K562 (cell line): Measurements from ENCODE around the gene DRD3. TPM values are rescaled to one million over a fixed set of nuclear protein-coding genes. Genes with fewer than 3 reads are reported as not detected.

ENCODE experiments used
- ATAC-seq: fragments of 200-7000 bp; cut with Tn5 transposase; 3 replicates; pipeline ENCODE4 v1.9.1; 2020; ENCODE audit warnings: moderate library complexity
- BruUV-seq: library from RNA; stranded (reverse); fragments of 400-500 nt; replicated peaks from 2 replicates; lab custom pipeline; 2021; lab: Mats Ljungman, UMichigan
- CTCF ChIA-PET: fragments of 300-600 bp; formaldehyde crosslinking; extraction: SDS; loops from one replicate; lab custom pipeline; 2021; ENCODE audit warnings: low intra/inter-chr PET ratio; lab: Yijun Ruan, JAX
- POLR2A ChIA-PET: fragments of 300-600, 350-650 bp; sonication (Branson Sonifier 250); formaldehyde crosslinking; extraction: SDS; loops from one replicate; lab custom pipeline; 2021; ENCODE audit warnings: antibody characterized with exemption, inconsistent platforms; lab: Yijun Ruan, JAX
- DNase-seq, 4 experiments: peaks; one replicate each; pipeline versions ENCODE4 v3.0.0 to v3.0.0-alpha.2; 2011 to 2018; ENCODE audit warnings: low spot score in 3 of 4, mixed read lengths in 3 of 4; ENCODE audit errors: extremely low read depth in 1 of 4
- FAIRE-seq: peaks from 2 replicates; lab custom pipeline; 2011; peaks lifted over from hg19 to GRCh38; lab: Jason Lieb, UNC
- H2AFZ ChIP-seq: 2 replicates; pipeline ENCODE4 v1.6.0; 2011; ENCODE audit warnings: low read depth, low read length, control low read depth, inconsistent platforms
- H3K27ac ChIP-seq: fragments of 200-600 bp; 3 replicates; pipeline ENCODE4 v1.8.0; 2011; ENCODE audit warnings: low read depth, mild to moderate bottlenecking, control low read depth, inconsistent platforms, low read length, moderate library complexity, mixed read lengths; ENCODE audit errors: extremely low read depth
- H3K27me3 ChIP-seq, 2 experiments: fragments of 300-600 bp in 1 of 2; 2 replicates in 1 of 2; 3 replicates in 1 of 2; pipeline versions ENCODE4 v1.6.0 to v1.8.0; 2011; ENCODE audit warnings: inconsistent platforms in 2 of 2, low read length in 2 of 2, mild to moderate bottlenecking in 1 of 2, mixed read lengths in 1 of 2, moderate library complexity in 1 of 2; ENCODE audit not compliant: control insufficient read depth in 2 of 2, insufficient read depth in 2 of 2
- H3K36me3 ChIP-seq: fragments of 300-600 bp; 3 replicates; pipeline ENCODE4 v1.8.0; 2011; ENCODE audit warnings: mild to moderate bottlenecking, low read length, inconsistent platforms; ENCODE audit not compliant: control insufficient read depth, insufficient read depth
- H3K4me1 ChIP-seq, 2 experiments: fragments of 200-600 bp in 1 of 2; replicated peaks in 1 of 2; 2 replicates in 1 of 2; 3 replicates in 1 of 2; pipeline versions ENCODE4 v1.5.1 to v1.8.0; 2011; ENCODE audit warnings: inconsistent platforms in 2 of 2, low read length in 2 of 2, mild to moderate bottlenecking in 1 of 2, mixed read lengths in 1 of 2, moderate library complexity in 1 of 2; ENCODE audit not compliant: control insufficient read depth in 2 of 2, insufficient read depth in 2 of 2
- H3K4me2 ChIP-seq: 2 replicates; pipeline ENCODE4 v1.6.1; 2011; ENCODE audit warnings: low read length, control low read depth, inconsistent platforms, mixed read lengths; ENCODE audit not compliant: insufficient read depth
- H3K4me3 ChIP-seq: fragments of 200-600 bp; sonication (generic), shearing (Covaris generic); 2 replicates; pipeline ENCODE4 v1.5.1; 2016; ENCODE audit warnings: control low read depth, inconsistent platforms
- H3K79me2 ChIP-seq: fragments of 200-600 bp; 3 replicates; pipeline ENCODE4 v1.8.0; 2011; ENCODE audit warnings: low read length, inconsistent platforms; ENCODE audit not compliant: control insufficient read depth, insufficient read depth
- H3K9ac ChIP-seq, 2 experiments: 2 replicates each; pipeline versions ENCODE4 v1.6.0 to v1.6.1; 2011; ENCODE audit warnings: low read depth in 2 of 2, low read length in 2 of 2, control low read depth in 1 of 2, inconsistent platforms in 1 of 2, mild to moderate bottlenecking in 1 of 2, mixed read lengths in 1 of 2; ENCODE audit not compliant: insufficient read depth in 1 of 2
- H3K9me1 ChIP-seq: one replicate; pipeline ENCODE4 v1.6.0; 2011; ENCODE audit warnings: inconsistent platforms, mild to moderate bottlenecking, low read length, moderate library complexity; ENCODE audit not compliant: control insufficient read depth, insufficient read depth
- H3K9me3 ChIP-seq: replicated peaks from 2 replicates; pipeline ENCODE4 v1.5.1; 2011; ENCODE audit warnings: low read depth, low read length, inconsistent platforms; ENCODE audit not compliant: control insufficient read depth, insufficient read depth
- H4K20me1 ChIP-seq: replicated peaks from 2 replicates; pipeline ENCODE4 v1.6.1; 2011; ENCODE audit warnings: low read length, inconsistent platforms, mixed read lengths; ENCODE audit not compliant: control insufficient read depth, insufficient read depth
- BHLHE40 ChIP-seq: IDR thresholded peaks from 2 replicates; pipeline ENCODE4 v1.6.1; 2011; ENCODE audit warnings: low read length, improper control_type of control experiment
- HDAC8 ChIP-seq: fragments of 450-650 bp; IDR thresholded peaks from 2 replicates; pipeline ENCODE4 v1.6.1; 2016; ENCODE audit warnings: mild to moderate bottlenecking, missing genetic modification characterization, moderate library complexity, missing compliant biosample characterization
- HNRNPH1 ChIP-seq: fragments of 200-400 bp; formaldehyde crosslinking; optimal IDR thresholded peaks from 2 replicates; pipeline ENCODE3; 2017; ENCODE audit warnings: low read depth, mild to moderate bottlenecking, low read length, moderate library complexity
- MAFG ChIP-seq: fragments of 450-650 bp; conservative IDR thresholded peaks from 2 replicates; pipeline ENCODE4 v1.6.1; 2016; ENCODE audit warnings: missing genetic modification characterization, missing compliant biosample characterization
- NFXL1 ChIP-seq: fragments of 450-650 bp; formaldehyde crosslinking; IDR thresholded peaks from 2 replicates; pipeline ENCODE4 v1.4.0; 2021; ENCODE audit warnings: mild to moderate bottlenecking
- RHOXF2B ChIP-seq: fragments of 250-450 bp; sonication (Bioruptor Pico); conservative IDR thresholded peaks from 2 replicates; pipeline ENCODE4 v1.5.1; 2021
- SMAD3 ChIP-seq: fragments of 450-650 bp; formaldehyde crosslinking; conservative IDR thresholded peaks from 2 replicates; pipeline ENCODE4 v1.4.0; 2020; ENCODE audit warnings: mild to moderate bottlenecking
- ZNF174 ChIP-seq: fragments of 250-450 bp; sonication (Bioruptor Pico); IDR thresholded peaks from 2 replicates; pipeline ENCODE4 v1.4.0; 2020; ENCODE audit warnings: mild to moderate bottlenecking
- ZNF57 ChIP-seq: fragments of 450-650 bp; formaldehyde crosslinking; IDR thresholded peaks from 2 replicates; pipeline ENCODE4 v1.4.0; 2020; ENCODE audit warnings: mild to moderate bottlenecking, moderate library complexity
- WGBS: fragments of 100-300 bp; shearing (Covaris generic); methylation state at CpG from one replicate; pipeline ENCODE4 v1.1.6; 2016; ENCODE audit warnings: low coverage, mixed read lengths; ENCODE audit not compliant: insufficient coverage; ENCODE audit errors: missing lambda C conversion rate; 5-methylcytosine and 5-hydroxymethylcytosine counted together
- in situ Hi-C: fragments of 300-500 bp; cut with MboI; formaldehyde crosslinking; loops from 4 replicates; pipeline ENCODE4 v1.15.0; 2018; ENCODE audit warnings: inconsistent platforms, mixed read lengths
- intact Hi-C: fragments of 100-400 bp; cut with micrococcal nuclease; formaldehyde crosslinking; loops from 2 replicates; pipeline ENCODE4 v1.14.2; 2022
- polyA plus RNA-seq, 8 experiments: library from polyadenylated mRNA; depleted of rRNA in 4 of 8; stranded (reverse) in 5 of 8; unstranded in 3 of 8; fragments of >200 nt; fragmentation: Nextera tagmentation in 2 of 8; fragmentation: Illumina TruSeq in 1 of 8; extraction: Ambion mirVana in 2 of 8; extraction: Trizol in 1 of 8; gene quantifications; 2 replicates each; pipeline versions ENCODE4 v1.2.1 to v1.2.3, GENCODE V29; 2011 to 2014; ENCODE audit warnings: inconsistent platforms in 1 of 8, missing spikeins in 1 of 8
- total RNA-seq, 7 experiments: library from RNA; depleted of rRNA in 6 of 7; stranded (reverse); fragments of >200 nt in 6 of 7; fragmentation: Illumina TruSeq in 2 of 7; extraction: Trizol in 2 of 7; gene quantifications; 2 replicates each; pipeline versions ENCODE4 v1.2.1 to v1.2.3, GENCODE V29; 2011 to 2021; ENCODE audit warnings: low replicate concordance in 1 of 7
- TF ChIP-seq, protein P1 (sequence below): sonication (generic); formaldehyde crosslinking; IDR thresholded peaks from 2 replicates; pipeline ENCODE4 v1.8.1; 2022; ENCODE audit warnings: missing genetic modification reagents
- TF ChIP-seq, protein P2 (sequence below), 2 experiments: fragments of 250-450 bp in 1 of 2; fragments of 450-650 bp in 1 of 2; sonication (Bioruptor Pico) in 1 of 2; IDR thresholded peaks; 2 replicates each; pipeline versions ENCODE4 v1.6.1 to v1.8.0; 2016 to 2021; ENCODE audit warnings: mild to moderate bottlenecking in 2 of 2, moderate library complexity in 2 of 2, missing compliant biosample characterization in 1 of 2, missing genetic modification characterization in 1 of 2

DRD3 gene
- total and polyA plus RNA-seq, 9 of the 15 experiments (the other 6 are each of a cell fraction or from before 2014, with no cell fraction given): not detected

DNA sequence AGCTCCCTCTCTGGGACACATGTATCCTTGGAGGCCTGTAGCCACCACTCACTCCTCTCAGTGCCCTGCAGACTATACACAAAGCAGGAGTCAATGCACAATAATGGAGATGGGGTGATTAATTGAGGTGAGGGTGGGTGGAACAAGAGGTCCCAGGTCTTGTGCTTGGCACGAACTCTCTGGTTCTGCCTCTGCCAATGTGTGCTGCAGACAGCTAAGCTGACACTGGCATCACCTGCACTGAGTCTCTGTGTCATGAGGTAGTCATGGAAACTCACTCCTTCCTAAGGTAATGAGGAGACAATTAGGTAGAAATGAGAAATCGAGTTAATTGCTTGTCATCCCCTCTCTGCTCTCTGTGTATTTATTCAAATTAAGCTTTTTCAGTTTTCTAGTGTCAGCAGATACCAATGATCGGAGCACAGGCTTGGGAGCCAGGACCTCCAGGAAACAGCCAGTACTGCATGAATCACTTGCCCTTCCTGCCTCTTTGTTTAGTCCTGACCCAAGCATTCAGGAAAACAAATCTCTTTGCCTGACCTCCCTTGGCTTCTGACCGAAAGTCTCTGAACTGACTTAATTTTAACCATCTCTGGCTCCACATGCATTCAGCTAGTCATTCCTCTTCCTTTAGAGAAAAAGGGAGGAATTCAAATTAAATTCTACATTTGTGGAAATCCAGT is 56.7 kb downstream of the DRD3 start:
- peaks cover 0 to 6% of the 10 kb centered on the region in 2 experiments; a peak in 2 of 5 replicates for H3K27me3 ChIP-seq
- H3K9ac ChIP-seq: no peak overlapping the region
- H3K79me2 ChIP-seq: no peaks in the 10 kb centered on the region
- H2AFZ ChIP-seq: no peak overlapping the region
- ChIA-PET CTCF (no interaction called here), POLR2A (no interaction called here)
- H3K4me1 ChIP-seq: no peaks in the 10 kb centered on the region
- WGBS: 0% methylated on average over 4 of the region's 4 CpGs
- H3K4me2 ChIP-seq: no peak overlapping the region
- no peaks in the 10 kb centered on the region for H3K9me1 ChIP-seq
- ATAC-seq (no peak), FAIRE-seq (no peak), DNase-seq (no peak)
- H3K9me3 ChIP-seq: no peaks in the 10 kb centered on the region
- TF ChIP-seq RHOXF2B (CRISPR knock-in tag) (no peak), NFXL1 (CRISPR knock-in tag) (no peak), HDAC8 (tag) (no peak), MAFG (tag) (no peak), HNRNPH1 (no peak), SMAD3 (no peak), ZNF174 (CRISPR knock-in tag) (no peak), BHLHE40 (no peak), ZNF57 (CRISPR knock-in tag) (no peak)
- TF ChIP-seq, protein P1, sequence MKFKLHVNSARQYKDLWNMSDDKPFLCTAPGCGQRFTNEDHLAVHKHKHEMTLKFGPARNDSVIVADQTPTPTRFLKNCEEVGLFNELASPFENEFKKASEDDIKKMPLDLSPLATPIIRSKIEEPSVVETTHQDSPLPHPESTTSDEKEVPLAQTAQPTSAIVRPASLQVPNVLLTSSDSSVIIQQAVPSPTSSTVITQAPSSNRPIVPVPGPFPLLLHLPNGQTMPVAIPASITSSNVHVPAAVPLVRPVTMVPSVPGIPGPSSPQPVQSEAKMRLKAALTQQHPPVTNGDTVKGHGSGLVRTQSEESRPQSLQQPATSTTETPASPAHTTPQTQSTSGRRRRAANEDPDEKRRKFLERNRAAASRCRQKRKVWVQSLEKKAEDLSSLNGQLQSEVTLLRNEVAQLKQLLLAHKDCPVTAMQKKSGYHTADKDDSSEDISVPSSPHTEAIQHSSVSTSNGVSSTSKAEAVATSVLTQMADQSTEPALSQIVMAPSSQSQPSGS (CRISPR knock-in tag): no peak
- TF ChIP-seq, protein P2, sequence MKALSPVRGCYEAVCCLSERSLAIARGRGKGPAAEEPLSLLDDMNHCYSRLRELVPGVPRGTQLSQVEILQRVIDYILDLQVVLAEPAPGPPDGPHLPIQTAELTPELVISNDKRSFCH (CRISPR knock-in tag; IDR thresholded peaks at IDR 0.05): no peak
- TF ChIP-seq, protein P2 (tag; IDR thresholded peaks at IDR 0.05): no peak
- no peaks in the 10 kb centered on the region for H4K20me1 ChIP-seq
- H3K4me3 ChIP-seq: no peak overlapping the region
- BruUV-seq: no TSS peak
- intact Hi-C loops: no loop called here
- H3K27ac ChIP-seq: no peak overlapping the region
- in situ Hi-C loops: no loop called here
- H3K36me3 ChIP-seq: no peaks in the 10 kb centered on the region
